ENCODE data around the gene WSB1. TPM values are rescaled to one million over a fixed set of nuclear protein-coding genes. Genes with fewer than 3 reads are reported as not detected.

The WSB1 gene
- total RNA-seq, 2 donors from 2014 or later = 214 to 284 TPM

GRCh38 chr17:27306276-27306835 is 12.4 kb downstream of the WSB1 start:
- Histone ChIP-seq H3K4me3 (no peak overlapping the region), H3K4me1 (ENCODE audit: control insufficient read depth in 1 of 2, low read depth in 2 of 2) (peaks cover 21 to 39% of the 10 kb centered on the region in 2 donors), H3K27ac (no peak overlapping the region), H3K9me3 (no peaks in the 10 kb centered on the region), H3K36me3 (peaks cover 52% of the 10 kb centered on the region), H3K27me3 (replicated peaks; ENCODE audit: insufficient read depth) (no peaks in the 10 kb centered on the region)
- no peak for ATAC-seq (ENCODE audit: insufficient number of reproducible peaks, low FRiP score, low read depth)
- DNase-seq (ENCODE audit: low spot score) = no peak
- TF ChIP-seq CTCF (IDR thresholded peaks at IDR 0.05) = no peak

GRCh38 chr17:27310565-27311110 is 16.7 kb downstream of the WSB1 start:
- H3K36me3 ChIP-seq = peaks cover 62% of the 10 kb centered on the region
- H3K9me3 ChIP-seq = no peaks in the 10 kb centered on the region
- DNase-seq (ENCODE audit: low spot score) (no peak), ATAC-seq (ENCODE audit: insufficient number of reproducible peaks, low FRiP score, low read depth) (no peak)
- no peak overlapping the region for H3K4me3 ChIP-seq
- no peak for TF ChIP-seq CTCF (IDR thresholded peaks at IDR 0.05)
- peaks cover 10 to 20% of the 10 kb centered on the region in 2 donors for H3K4me1 ChIP-seq (ENCODE audit: control insufficient read depth in 1 of 2, low read depth in 2 of 2)
- H3K27ac ChIP-seq = no peak overlapping the region
- no peaks in the 10 kb centered on the region for H3K27me3 ChIP-seq (replicated peaks; ENCODE audit: insufficient read depth)

GRCh38 chr17:27313301-27313700 is 19.4 kb downstream of the WSB1 start:
- TF ChIP-seq CTCF (IDR thresholded peaks at IDR 0.05) = no peak
- no peak overlapping the region for H3K4me3 ChIP-seq
- peaks cover 5 to 23% of the 10 kb centered on the region in 2 donors for H3K4me1 ChIP-seq (ENCODE audit: control insufficient read depth in 1 of 2, low read depth in 2 of 2)
- no peak for ATAC-seq (ENCODE audit: insufficient number of reproducible peaks, low FRiP score, low read depth)
- peak overlapping the region; percentile 12 to 33 for H3K27ac ChIP-seq
- H3K27me3 ChIP-seq (replicated peaks; ENCODE audit: insufficient read depth) = no peaks in the 10 kb centered on the region
- no peaks in the 10 kb centered on the region for H3K9me3 ChIP-seq
- no peak for DNase-seq (ENCODE audit: low spot score)
- peaks cover 55% of the 10 kb centered on the region for H3K36me3 ChIP-seq

GRCh38 chr17:27315322-27315721 is 21.4 kb downstream of the WSB1 start:
- TF ChIP-seq CTCF (IDR thresholded peaks at IDR 0.05) = no peak
- peaks cover 3 to 39% of the 10 kb centered on the region in 2 donors for H3K4me1 ChIP-seq (ENCODE audit: control insufficient read depth in 1 of 2, low read depth in 2 of 2)
- peak overlapping the region; percentile 77 to 78 for H3K27ac ChIP-seq
- no peaks in the 10 kb centered on the region for H3K27me3 ChIP-seq (replicated peaks; ENCODE audit: insufficient read depth)
- peaks cover 41% of the 10 kb centered on the region for H3K36me3 ChIP-seq
- H3K4me3 ChIP-seq = no peak overlapping the region
- peak; percentile 84 for DNase-seq (ENCODE audit: low spot score)
- H3K9me3 ChIP-seq = no peaks in the 10 kb centered on the region
- peak; percentile 74 for ATAC-seq (ENCODE audit: insufficient number of reproducible peaks, low FRiP score, low read depth)

- Histone ChIP-seq H3K27me3 (replicated peaks; ENCODE audit: insufficient read depth) (no peaks in the 10 kb centered on the region), H3K9me3 (no peaks in the 10 kb centered on the region), H3K36me3 (peaks cover 36% of the 10 kb centered on the region), H3K4me1 (ENCODE audit: control insufficient read depth in 1 of 2, low read depth in 2 of 2) (peaks cover 3 to 42% of the 10 kb centered on the region in 2 donors), H3K27ac (peak overlapping the region; percentile 77 to 78), H3K4me3 (no peak overlapping the region)
- DNase-seq (ENCODE audit: low spot score) = no peak
- ATAC-seq (ENCODE audit: insufficient number of reproducible peaks, low FRiP score, low read depth) = no peak
- no peak for TF ChIP-seq CTCF (IDR thresholded peaks at IDR 0.05)
These were observed 22.0 kb downstream of the WSB1 start for GRCh38 chr17:27315796-27316465.
